Uterus (tissue), 4 donors: Measurements from ENCODE around the gene EPB41L2. TPM values are rescaled to one million over a fixed set of nuclear protein-coding genes. Genes with fewer than 3 reads are reported as not detected.

ENCODE experiments used
- DNase-seq, 2 donors: peaks; one replicate each; pipeline ENCODE4 v3.0.0-alpha.2; 2019 to 2020
- H3K27ac ChIP-seq, 2 donors: fragments of 200-600 bp; sonication (generic); 1 replicate in 1 of 2; 2 replicates in 1 of 2; pipeline ENCODE4 v1.5.1; 2016 to 2018
- H3K27me3 ChIP-seq, 2 donors: fragments of 200-600 bp; sonication (generic); one replicate each; pipeline ENCODE4 v1.5.1; 2018 to 2019; ENCODE audit warnings: control low read depth in 1 of 2
- H3K36me3 ChIP-seq, 2 donors: fragments of 200-600 bp; sonication (generic); one replicate each; pipeline ENCODE4 v1.5.1; 2019; ENCODE audit warnings: control low read depth in 1 of 2
- H3K4me1 ChIP-seq, 2 donors: fragments of 200-600 bp; sonication (generic); one replicate each; pipeline ENCODE4 v1.5.1; 2018 to 2019; ENCODE audit warnings: control low read depth in 1 of 2
- H3K4me3 ChIP-seq, 2 donors: fragments of 200-600 bp; sonication (generic); 1 replicate in 1 of 2; 2 replicates in 1 of 2; pipeline ENCODE4 v1.5.1; 2018 to 2019; ENCODE audit warnings: mild to moderate bottlenecking in 1 of 2
- H3K9me3 ChIP-seq, 2 donors: fragments of 200-600 bp; sonication (generic); one replicate each; pipeline ENCODE4 v1.5.1; 2019; ENCODE audit warnings: control low read depth in 1 of 2
- CTCF ChIP-seq, 4 experiments: fragments of 200-600 bp in 2 of 4; fragments of 450-650 bp in 2 of 4; sonication (generic) in 2 of 4; IDR thresholded peaks; one replicate each; pipeline ENCODE4 v1.5.1; 2016 to 2019; ENCODE audit warnings: antibody characterized with exemption in 4 of 4, mild to moderate bottlenecking in 2 of 4, moderate library complexity in 1 of 4
- POLR2A ChIP-seq, 2 donors: fragments of 450-650 bp; IDR thresholded peaks; one replicate each; pipeline ENCODE4 v1.6.1; 2016; ENCODE audit warnings: antibody characterized with exemption in 2 of 2, mild to moderate bottlenecking in 1 of 2, moderate library complexity in 1 of 2
- intact Hi-C: fragments of 100-400 bp; cut with DNase I; formaldehyde crosslinking; loops from one replicate; pipeline ENCODE4 v1.15.1; 2023; ENCODE audit warnings: low total_unique reads
- total RNA-seq, 4 donors: library from RNA; depleted of rRNA in 3 of 4; stranded (reverse); fragments of >200 nt in 3 of 4; gene quantifications; one replicate each; pipeline versions ENCODE4 v1.1.0 to v1.2.4, GENCODE V29; 2014 to 2023
- donor health status: DM: yes; HTN: yes; CAD: no.

EPB41L2 gene
- total RNA-seq, 4 donors from 2014 or later, result 72.5 to 237 (median 148) TPM

- no peak for DNase-seq
- Histone ChIP-seq H3K9me3 (no peaks in the 10 kb centered on the region), H3K27ac (no peak overlapping the region), H3K4me3 (no peak overlapping the region), H3K27me3 (no peaks in the 10 kb centered on the region), H3K4me1 (no peaks in the 10 kb centered on the region), H3K36me3 (no peaks in the 10 kb centered on the region)
- intact Hi-C loops, result no loop called here
- TF ChIP-seq POLR2A (IDR thresholded peaks at IDR 0.05), result no peak
- TF ChIP-seq CTCF (IDR thresholded peaks at IDR 0.05), result no peak
These were observed 228.4 kb downstream of the EPB41L2 start for GRCh38 chr6:130834482-130835251.

GRCh38 chr6:130833569-130833968, 229.5 kb downstream of the EPB41L2 start:
- no peak overlapping the region for H3K4me3 ChIP-seq
- H3K27ac ChIP-seq, result no peak overlapping the region
- no peaks in the 10 kb centered on the region for H3K27me3 ChIP-seq
- H3K4me1 ChIP-seq, result no peaks in the 10 kb centered on the region
- H3K9me3 ChIP-seq, result no peaks in the 10 kb centered on the region
- H3K36me3 ChIP-seq, result no peaks in the 10 kb centered on the region
- intact Hi-C loops, result no loop called here
- TF ChIP-seq CTCF (IDR thresholded peaks at IDR 0.05) (no peak), POLR2A (IDR thresholded peaks at IDR 0.05) (no peak)
- no peak for DNase-seq

GRCh38 chr6:130831607-130832006, 231.4 kb downstream of the EPB41L2 start:
- no peaks in the 10 kb centered on the region for H3K4me1 ChIP-seq
- no peaks in the 10 kb centered on the region for H3K9me3 ChIP-seq
- no peak for TF ChIP-seq POLR2A (IDR thresholded peaks at IDR 0.05)
- no peak for TF ChIP-seq CTCF (IDR thresholded peaks at IDR 0.05)
- no peaks in the 10 kb centered on the region for H3K36me3 ChIP-seq
- no peak for DNase-seq
- H3K27ac ChIP-seq, result no peak overlapping the region
- H3K4me3 ChIP-seq, result no peak overlapping the region
- no peaks in the 10 kb centered on the region for H3K27me3 ChIP-seq
- intact Hi-C loops, result no loop called here

GRCh38 chr6:130829333-130829910, 233.6 kb downstream of the EPB41L2 start:
- H3K9me3 ChIP-seq, result no peaks in the 10 kb centered on the region
- intact Hi-C loops, result no loop called here
- no peaks in the 10 kb centered on the region for H3K4me1 ChIP-seq
- H3K27ac ChIP-seq, result no peak overlapping the region
- TF ChIP-seq POLR2A (IDR thresholded peaks at IDR 0.05) (no peak), CTCF (IDR thresholded peaks at IDR 0.05) (no peak)
- H3K4me3 ChIP-seq, result no peak overlapping the region
- DNase-seq, result no peak
- no peaks in the 10 kb centered on the region for H3K27me3 ChIP-seq
- H3K36me3 ChIP-seq, result no peaks in the 10 kb centered on the region
